ENCODE results near the gene GRM1.

Gene GRM1

GRCh38 chr6:146189131-146189530 lies 160.3 kb downstream of the GRM1 start:
- TF ChIP-seq CTCF (IDR thresholded peaks at IDR 0.05; ENCODE audit: insufficient read depth, missing control alignments) = no peak
- FAIRE-seq (no peak), DNase-seq (ENCODE audit: insufficient read length, low spot score) (no peak)

- DNase-seq (ENCODE audit: insufficient read length, low spot score) (no peak), FAIRE-seq (no peak)
- no peak for TF ChIP-seq CTCF (IDR thresholded peaks at IDR 0.05; ENCODE audit: insufficient read depth, missing control alignments)
Measured at GRCh38 chr6:146190581-146190980, 161.7 kb downstream of the GRM1 start.

- DNase-seq (ENCODE audit: insufficient read length, low spot score) (no peak), FAIRE-seq (no peak)
Measured at GRCh38 chr6:146191166-146191565, 162.3 kb downstream of the GRM1 start.

GRCh38 chr6:146191612-146192011 lies 162.8 kb downstream of the GRM1 start:
- DNase-seq (ENCODE audit: insufficient read length, low spot score) (no peak), FAIRE-seq (no peak)
- no peak for TF ChIP-seq CTCF (IDR thresholded peaks at IDR 0.05; ENCODE audit: insufficient read depth, missing control alignments)

More at GRCh38 chr6:146191166-146191565, 162.3 kb downstream of the GRM1 start:
- no peak for TF ChIP-seq CTCF (IDR thresholded peaks at IDR 0.05; ENCODE audit: insufficient read depth, missing control alignments)

- FAIRE-seq (no peak), DNase-seq (ENCODE audit: insufficient read length, low spot score) (no peak)
- no peak for TF ChIP-seq CTCF (IDR thresholded peaks at IDR 0.05; ENCODE audit: insufficient read depth, missing control alignments)
Measured at GRCh38 chr6:146194434-146194833, 165.6 kb downstream of the GRM1 start.

- FAIRE-seq (no peak), DNase-seq (ENCODE audit: insufficient read length, low spot score) (no peak)
- TF ChIP-seq CTCF (IDR thresholded peaks at IDR 0.05; ENCODE audit: insufficient read depth, missing control alignments) = no peak
Measured at GRCh38 chr6:146200176-146200575, 171.3 kb downstream of the GRM1 start.

GRCh38 chr6:146202570-146202969 lies 173.7 kb downstream of the GRM1 start:
- DNase-seq (ENCODE audit: insufficient read length, low spot score) (no peak), FAIRE-seq (no peak)
- no peak for TF ChIP-seq CTCF (IDR thresholded peaks at IDR 0.05; ENCODE audit: insufficient read depth, missing control alignments)

Data from D721Med (cell line).